ENCODE results near the gene DZIP1L. TPM values are rescaled to one million over a fixed set of nuclear protein-coding genes. Genes with fewer than 3 reads are reported as not detected.
"Not testable (repeated sequence)": the region's sequence is repeated elsewhere in the genome, so short reads cannot be mapped to it uniquely, and the experiment has no call there.

Gene DZIP1L, protein sequence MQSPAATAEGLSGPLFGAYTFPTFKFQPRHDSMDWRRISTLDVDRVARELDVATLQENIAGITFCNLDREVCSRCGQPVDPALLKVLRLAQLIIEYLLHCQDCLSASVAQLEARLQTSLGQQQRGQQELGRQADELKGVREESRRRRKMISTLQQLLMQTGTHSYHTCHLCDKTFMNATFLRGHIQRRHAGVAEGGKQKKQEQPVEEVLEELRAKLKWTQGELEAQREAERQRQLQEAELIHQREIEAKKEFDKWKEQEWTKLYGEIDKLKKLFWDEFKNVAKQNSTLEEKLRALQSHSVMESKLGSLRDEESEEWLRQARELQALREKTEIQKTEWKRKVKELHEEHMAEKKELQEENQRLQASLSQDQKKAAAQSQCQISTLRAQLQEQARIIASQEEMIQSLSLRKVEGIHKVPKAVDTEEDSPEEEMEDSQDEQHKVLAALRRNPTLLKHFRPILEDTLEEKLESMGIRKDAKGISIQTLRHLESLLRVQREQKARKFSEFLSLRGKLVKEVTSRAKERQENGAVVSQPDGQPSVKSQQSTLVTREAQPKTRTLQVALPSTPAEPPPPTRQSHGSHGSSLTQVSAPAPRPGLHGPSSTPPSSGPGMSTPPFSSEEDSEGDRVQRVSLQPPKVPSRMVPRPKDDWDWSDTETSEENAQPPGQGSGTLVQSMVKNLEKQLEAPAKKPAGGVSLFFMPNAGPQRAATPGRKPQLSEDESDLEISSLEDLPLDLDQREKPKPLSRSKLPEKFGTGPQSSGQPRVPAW
- total RNA-seq (not detected), polyA plus RNA-seq (not detected), total RNA-seq (0 to 0.09 (median 0) reads per million in 6 experiments)

DNA sequence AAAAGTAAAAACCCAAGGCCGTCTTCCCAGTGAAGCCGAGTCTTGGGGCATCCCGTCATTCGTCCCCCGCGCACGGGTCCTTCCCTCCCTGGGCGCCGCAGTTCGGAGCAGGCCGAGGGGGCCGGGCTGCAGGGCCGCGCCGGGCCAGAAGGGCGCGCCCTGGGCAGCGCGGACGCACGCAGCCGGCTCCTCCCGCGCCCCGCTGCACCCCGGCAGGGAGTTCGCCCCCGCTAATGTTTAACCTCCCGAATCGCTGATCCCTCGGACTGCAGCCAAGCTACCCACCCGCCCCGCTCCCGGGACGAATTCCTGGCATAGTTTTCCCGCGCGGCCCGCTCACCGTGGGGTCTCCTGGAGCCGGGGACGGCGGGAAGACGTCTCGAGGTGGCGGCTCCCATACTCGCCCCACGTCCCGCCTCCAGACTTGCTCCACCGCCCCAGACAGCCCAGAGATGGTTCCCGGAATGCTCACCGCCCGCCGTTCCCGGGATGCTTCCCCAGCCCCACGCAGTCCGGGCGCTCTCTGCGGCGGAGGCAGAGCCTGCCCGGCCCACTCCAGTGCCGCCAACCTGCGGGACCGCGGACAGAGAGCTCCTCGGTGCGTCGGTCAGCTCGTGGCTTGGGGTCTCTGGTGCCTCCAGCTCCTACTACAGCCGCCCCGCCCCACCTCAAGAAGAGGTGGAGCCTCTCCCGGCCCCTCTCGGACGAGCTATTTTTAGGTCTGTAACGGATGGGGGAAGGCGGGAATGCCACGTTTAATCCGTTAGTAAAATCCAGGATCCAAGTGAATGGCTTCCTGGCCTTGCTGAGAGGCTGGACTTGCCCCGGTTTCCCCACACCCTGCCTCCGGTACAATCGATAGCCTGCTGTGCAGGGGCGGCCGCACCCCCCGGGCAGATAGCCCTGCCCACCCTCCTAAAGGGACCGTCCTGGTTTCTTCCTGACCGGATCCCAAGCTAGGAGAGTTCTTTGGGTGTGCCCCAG is at the start of gene DZIP1L:
DZIP1L (minus strand) TSS at position 621 of the 984 bp plus-strand sequence. CDS start 11,637 bp downstream, outside the sequence.
- no peaks in the 10 kb centered on the region for H3K36me3 Mint-ChIP-seq
- peaks cover 22 to 77% (median 41%) of the 10 kb centered on the region in 5 donors for H3K27me3 Mint-ChIP-seq

DNA sequence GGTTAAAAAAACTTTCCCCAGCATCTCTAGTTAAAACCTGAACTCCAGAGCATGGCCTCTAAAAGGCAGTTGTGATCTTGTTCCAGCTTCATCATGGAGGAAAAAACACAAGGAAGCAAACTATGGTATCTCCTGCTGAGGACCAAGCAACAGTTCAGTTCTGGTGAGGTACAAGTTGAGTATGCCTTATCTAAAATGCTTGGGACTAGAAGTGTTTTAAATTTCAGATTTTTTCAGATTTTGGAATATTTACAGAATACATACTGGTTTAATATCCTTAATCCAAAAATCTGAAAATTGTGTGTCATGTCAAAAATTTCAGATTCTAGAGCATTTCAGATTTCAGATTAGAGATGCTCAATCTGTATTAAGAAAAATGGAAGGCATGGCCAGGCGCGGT is 49.7 kb upstream of the DZIP1L start:
- H3K9me3 Mint-ChIP-seq, result no peaks in the 10 kb centered on the region
- DNase-seq (no peak), ATAC-seq (no peak)
- peaks cover 13 to 93% (median 39%) of the 10 kb centered on the region in 3 donors for H3K36me3 Mint-ChIP-seq
- H3K27ac Mint-ChIP-seq, result peak overlapping the region in 1 of 10 donors; percentile 64
- H3K4me3 Mint-ChIP-seq, result no peak overlapping the region
- POLR2A ChIA-PET, result no interaction called here
- H3K4me1 Mint-ChIP-seq, result peaks cover 7 to 10% (median 8%) of the 10 kb centered on the region in 4 donors
- no peaks in the 10 kb centered on the region for H3K27me3 Mint-ChIP-seq

More for the DNA sequence above, at the start of gene DZIP1L:
- peak; percentile 85 to 96 for ATAC-seq
- Mint-ChIP-seq H3K9me3 (peaks cover 0 to 2% (median 0%) of the 10 kb centered on the region in 9 donors), H3K27ac (peak within 1 kb of the TSS in 2 of 10 donors; percentile 20 to 68), H3K4me3 (peak within 1 kb of the TSS; percentile 74 to 86 (median 80)), H3K4me1 (peaks cover 5 to 21% (median 14%) of the 10 kb centered on the region in 4 donors)
- peak in 2 of 10 donors; percentile 3 to 15 for DNase-seq
- POLR2A ChIA-PET, result no interaction called here

DNA sequence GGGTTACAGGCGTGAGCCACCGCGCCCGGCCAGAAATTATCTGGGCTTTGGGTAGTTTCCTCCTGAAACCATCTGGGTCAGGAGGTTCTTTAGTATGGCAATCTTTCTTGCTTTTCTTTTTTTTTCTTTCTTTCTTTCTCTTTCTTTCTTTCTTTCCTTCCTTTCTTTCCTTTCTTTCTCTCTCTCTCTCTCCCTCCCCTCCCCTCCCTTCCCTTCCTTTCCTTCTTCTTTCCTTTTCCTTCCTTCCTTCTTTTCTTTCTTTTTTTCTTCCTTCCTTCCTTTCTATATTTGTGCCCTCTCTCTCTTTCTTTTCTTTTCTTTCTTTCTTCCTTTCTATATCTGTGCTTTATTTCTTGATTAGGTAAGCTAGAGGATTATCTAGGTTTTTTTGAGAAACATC is 42.3 kb upstream of the DZIP1L start:
- POLR2A ChIA-PET, result no interaction called here
- no peak for DNase-seq
- Mint-ChIP-seq H3K27ac (peak overlapping the region in 1 of 10 donors; percentile 41), H3K9me3 (peaks cover 3 to 22% (median 13%) of the 10 kb centered on the region in 9 donors), H3K4me3 (no peak overlapping the region), H3K4me1 (peaks cover 0 to 2% (median 0%) of the 10 kb centered on the region in 4 donors), H3K27me3 (peaks cover 0 to 2% (median 0%) of the 10 kb centered on the region in 5 donors), H3K36me3 (peaks cover 20 to 25% (median 21%) of the 10 kb centered on the region in 3 donors)
- ATAC-seq, result no peak

DNA sequence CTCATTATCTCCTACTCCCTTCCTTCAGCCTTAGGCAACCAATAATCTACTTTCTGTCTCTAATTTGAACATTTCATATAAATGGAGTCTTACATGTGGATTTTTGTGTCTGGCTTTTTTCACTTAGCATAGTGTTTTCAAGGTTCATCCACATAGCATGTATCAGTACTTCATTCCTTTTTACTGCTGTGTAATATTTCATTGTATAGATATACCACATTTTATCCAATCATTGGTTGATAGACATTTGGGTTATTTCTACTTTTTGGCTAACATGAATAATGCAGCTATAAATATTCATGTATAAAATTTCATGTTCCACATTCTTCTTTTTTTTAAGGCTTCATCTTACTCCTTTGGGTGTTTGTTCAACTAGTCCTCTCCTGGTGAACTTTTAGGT is 39.1 kb upstream of the DZIP1L start:
- Mint-ChIP-seq H3K36me3 (peaks cover 0 to 13% (median 3%) of the 10 kb centered on the region in 3 donors), H3K27me3 (peaks cover 0 to 2% (median 0%) of the 10 kb centered on the region in 5 donors), H3K9me3 (peaks cover 4 to 23% (median 14%) of the 10 kb centered on the region in 9 donors), H3K4me1 (peaks cover 0 to 2% (median 0%) of the 10 kb centered on the region in 4 donors), H3K4me3 (no peak overlapping the region), H3K27ac (no peak overlapping the region)
- ATAC-seq (no peak), DNase-seq (no peak)
- POLR2A ChIA-PET, result interaction anchor here (0.7 kb wide), 1 partner anchor 66 kb away, joined by 3 read pairs; no protein-coding TSS in a partner anchor

DNA sequence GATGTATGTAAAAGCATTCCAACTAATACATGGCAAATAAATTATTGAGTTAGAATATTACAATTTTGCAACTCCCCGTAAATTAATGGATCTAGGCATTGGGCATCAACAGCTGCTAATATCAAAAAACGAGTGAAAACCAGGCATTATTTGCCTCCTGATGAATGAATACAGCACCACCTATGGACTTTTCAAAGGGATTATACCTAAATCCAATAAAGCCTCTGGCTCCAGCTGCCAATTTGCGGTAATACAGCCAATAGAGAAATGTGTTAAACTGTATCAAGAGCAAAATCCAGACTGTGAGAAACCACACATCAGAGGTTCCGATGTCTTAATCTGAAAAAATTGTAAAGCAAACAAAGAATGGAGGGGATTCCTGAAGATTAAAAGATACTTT is 33.1 kb upstream of the DZIP1L start:
- H3K4me3 Mint-ChIP-seq, result no peak overlapping the region
- DNase-seq, result no peak

DNA sequence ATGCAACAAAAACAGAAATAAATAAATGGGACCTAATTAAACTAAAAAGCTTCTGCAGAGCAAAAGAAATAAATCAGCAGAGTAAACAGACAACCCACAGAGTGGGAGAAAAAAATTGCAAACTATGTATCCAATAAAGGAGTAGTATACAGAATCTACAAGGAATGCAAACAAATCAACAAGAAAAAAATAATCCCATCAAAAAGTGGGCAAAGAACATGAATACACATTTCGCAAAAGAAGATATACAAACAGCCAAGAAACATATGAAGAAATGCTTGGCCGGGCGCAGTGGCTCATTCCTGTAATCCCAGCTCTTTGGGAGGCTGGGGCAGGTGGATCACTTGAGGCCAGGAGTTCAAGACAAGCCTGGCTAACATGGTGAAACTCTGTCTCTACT is 26.8 kb upstream of the DZIP1L start:
- H3K4me3 Mint-ChIP-seq, H3K27ac Mint-ChIP-seq, H3K36me3 Mint-ChIP-seq, H3K4me1 Mint-ChIP-seq, ATAC-seq, H3K9me3 Mint-ChIP-seq, DNase-seq, POLR2A ChIA-PET: not testable (repeated sequence)
- H3K27me3 Mint-ChIP-seq, result peaks cover 6 to 23% (median 10%) of the 10 kb centered on the region in 5 donors

More for the DNA sequence above, 33.1 kb upstream of the DZIP1L start:
- peaks cover 0 to 2% (median 0%) of the 10 kb centered on the region in 3 donors for H3K36me3 Mint-ChIP-seq
- POLR2A ChIA-PET, result interaction anchor here (0.6 kb wide), 1 partner anchor 381 kb away, joined by 5 read pairs; no protein-coding TSS in a partner anchor
- H3K4me1 Mint-ChIP-seq, result no peaks in the 10 kb centered on the region
- ATAC-seq, result no peak
- H3K9me3 Mint-ChIP-seq, result peaks cover 2 to 10% (median 5%) of the 10 kb centered on the region in 9 donors
- no peak overlapping the region for H3K27ac Mint-ChIP-seq
- H3K27me3 Mint-ChIP-seq, result peaks cover 0 to 4% (median 0%) of the 10 kb centered on the region in 5 donors

DNA sequence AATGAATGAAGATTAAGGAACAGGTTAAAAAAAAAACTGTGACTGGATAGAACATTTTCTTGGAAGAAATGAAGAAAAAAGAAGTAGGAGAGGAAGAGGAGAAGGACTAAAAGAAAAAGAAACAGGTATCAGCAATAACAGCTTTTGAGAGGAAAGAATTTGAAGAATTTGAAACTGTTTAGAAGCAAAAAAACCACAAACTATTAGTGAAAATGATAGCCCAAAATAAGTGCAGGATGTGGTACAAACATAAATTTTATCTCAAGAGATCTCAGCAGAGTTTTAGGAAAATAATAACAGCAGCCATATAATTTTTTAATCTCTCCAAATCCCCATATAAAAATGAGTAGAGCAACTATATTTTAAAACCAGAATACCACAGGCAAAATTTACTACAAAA is 25.5 kb upstream of the DZIP1L start:
- no peak for ATAC-seq
- H3K27ac Mint-ChIP-seq, result no peak overlapping the region
- POLR2A ChIA-PET, result no interaction called here
- H3K27me3 Mint-ChIP-seq, result peaks cover 7 to 30% (median 10%) of the 10 kb centered on the region in 5 donors
- H3K36me3 Mint-ChIP-seq, result no peaks in the 10 kb centered on the region
- no peaks in the 10 kb centered on the region for H3K4me1 Mint-ChIP-seq
- H3K9me3 Mint-ChIP-seq, result peaks cover 0 to 2% (median 0%) of the 10 kb centered on the region in 9 donors
- DNase-seq, result no peak
- H3K4me3 Mint-ChIP-seq, result no peak overlapping the region

DNA sequence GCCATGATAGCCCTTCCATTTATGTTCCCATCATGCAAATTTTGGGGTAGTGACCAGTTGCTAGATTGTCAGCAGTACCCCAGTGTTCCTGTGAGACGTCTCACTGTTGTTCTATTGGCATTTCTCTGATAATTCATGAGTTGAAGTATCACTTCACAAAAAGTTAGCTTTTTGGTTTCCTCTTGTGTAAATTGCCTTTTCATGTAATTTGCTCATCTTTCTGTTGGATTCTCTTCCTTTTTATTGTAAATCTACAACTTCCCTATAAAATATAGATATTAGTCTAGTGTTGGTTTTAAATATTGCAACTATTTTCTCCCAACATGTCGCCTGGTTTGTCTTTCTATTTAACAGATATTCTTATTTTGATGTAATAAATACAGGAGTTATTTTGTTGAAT is 24.3 kb upstream of the DZIP1L start:
- H3K27me3 Mint-ChIP-seq, result peaks cover 8 to 30% (median 10%) of the 10 kb centered on the region in 5 donors
- no peaks in the 10 kb centered on the region for H3K36me3 Mint-ChIP-seq
- POLR2A ChIA-PET, result no interaction called here
- ATAC-seq, result no peak
- H3K4me3 Mint-ChIP-seq, result no peak overlapping the region
- H3K9me3 Mint-ChIP-seq, result peaks cover 0 to 2% (median 0%) of the 10 kb centered on the region in 9 donors
- DNase-seq, result no peak
- H3K27ac Mint-ChIP-seq, result no peak overlapping the region
- H3K4me1 Mint-ChIP-seq, result peaks cover 0 to 1% (median 0%) of the 10 kb centered on the region in 4 donors

DNA sequence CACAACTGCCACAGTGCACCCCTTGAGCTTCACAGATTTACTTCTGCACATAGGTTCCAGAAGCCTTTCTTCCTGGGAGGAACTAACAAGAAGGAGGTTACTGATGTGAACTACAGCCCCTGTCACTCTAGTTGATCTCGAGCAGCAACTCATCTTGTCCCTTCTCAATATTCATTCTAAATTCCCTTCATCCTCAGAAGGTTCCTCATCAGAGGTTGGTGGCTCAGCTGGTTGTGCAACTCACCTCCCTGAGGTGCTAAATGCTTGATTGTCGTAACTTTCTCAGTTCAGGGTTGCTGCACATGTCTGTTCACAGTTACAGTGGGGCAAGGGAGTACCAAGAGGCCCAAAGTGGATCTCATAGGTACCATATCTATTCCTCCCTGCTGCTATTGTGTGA is 22.5 kb upstream of the DZIP1L start:
- peaks cover 0 to 1% (median 0%) of the 10 kb centered on the region in 4 donors for H3K4me1 Mint-ChIP-seq
- H3K9me3 Mint-ChIP-seq, result no peaks in the 10 kb centered on the region
- ATAC-seq (no peak), DNase-seq (no peak)
- H3K36me3 Mint-ChIP-seq, result no peaks in the 10 kb centered on the region
- POLR2A ChIA-PET, result no interaction called here
- H3K27ac Mint-ChIP-seq, result no peak overlapping the region
- no peak overlapping the region for H3K4me3 Mint-ChIP-seq
- peaks cover 8 to 30% (median 11%) of the 10 kb centered on the region in 5 donors for H3K27me3 Mint-ChIP-seq

DNA sequence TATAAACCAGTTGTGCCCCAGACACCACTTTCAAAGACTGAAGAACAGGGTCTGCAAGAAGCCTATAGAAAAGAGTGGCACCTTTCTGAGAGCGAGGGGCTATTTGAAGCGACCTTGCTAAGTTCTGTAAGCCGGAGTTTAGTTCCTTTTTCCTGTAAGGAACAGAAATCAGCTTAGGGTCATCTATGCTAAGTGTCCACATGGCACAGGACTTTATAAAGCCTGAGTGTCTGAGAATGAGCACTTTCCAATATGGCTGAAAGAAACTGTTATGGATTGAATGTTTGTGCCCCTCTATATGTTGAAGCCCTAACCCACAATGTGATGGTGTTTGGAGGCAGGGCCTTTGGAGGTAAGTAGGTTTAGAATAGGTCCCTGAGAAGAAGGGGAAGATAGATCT is 20.8 kb upstream of the DZIP1L start:
- Mint-ChIP-seq H3K4me1 (peaks cover 0 to 1% (median 0%) of the 10 kb centered on the region in 4 donors), H3K27me3 (peaks cover 4 to 18% (median 7%) of the 10 kb centered on the region in 5 donors), H3K9me3 (no peaks in the 10 kb centered on the region), H3K27ac (no peak overlapping the region), H3K36me3 (no peaks in the 10 kb centered on the region), H3K4me3 (no peak overlapping the region)
- ATAC-seq, result no peak
- POLR2A ChIA-PET, result no interaction called here
- DNase-seq, result no peak

DNA sequence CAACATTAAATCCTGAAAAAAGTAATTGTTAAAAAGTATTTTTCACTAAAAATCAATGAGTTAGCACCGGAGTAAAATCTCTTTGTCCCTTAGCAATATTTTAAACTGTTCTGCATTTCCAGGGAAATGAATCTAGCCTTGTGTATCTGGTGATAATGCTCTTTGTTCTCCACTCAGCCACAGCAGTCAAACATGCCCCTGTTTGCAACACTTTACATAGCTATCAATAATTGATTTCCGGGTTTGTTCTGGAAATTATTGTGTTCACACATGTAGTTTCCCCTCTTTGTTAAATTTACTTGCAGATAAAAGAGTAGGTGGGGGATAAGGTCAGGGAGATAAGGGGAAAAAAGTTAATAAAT is 20.4 kb upstream of the DZIP1L start:
- no peaks in the 10 kb centered on the region for H3K9me3 Mint-ChIP-seq
- ATAC-seq (no peak), DNase-seq (no peak)
- H3K4me3 Mint-ChIP-seq, result no peak overlapping the region
- peaks cover 3 to 16% (median 7%) of the 10 kb centered on the region in 5 donors for H3K27me3 Mint-ChIP-seq
- H3K36me3 Mint-ChIP-seq, result no peaks in the 10 kb centered on the region
- POLR2A ChIA-PET, result no interaction called here
- peaks cover 0 to 1% (median 0%) of the 10 kb centered on the region in 4 donors for H3K4me1 Mint-ChIP-seq
- no peak overlapping the region for H3K27ac Mint-ChIP-seq
